HEK293 (cell line): ENCODE measurements around the gene PEPD.

Experiments
- GFI1B ChIP-seq: fragments of 450-650 bp; formaldehyde crosslinking; IDR thresholded peaks from 2 replicates; pipeline ENCODE4 v1.5.1; 2016; ENCODE audit warnings: missing biosample characterization, missing genetic modification characterization
- GLIS2 ChIP-seq: fragments of 450-650 bp; formaldehyde crosslinking; IDR thresholded peaks from 2 replicates; pipeline ENCODE4 v1.5.1; 2016; ENCODE audit warnings: missing biosample characterization, missing genetic modification characterization
- OSR2 ChIP-seq: fragments of 450-650 bp; formaldehyde crosslinking; IDR thresholded peaks from 2 replicates; pipeline ENCODE4 v1.5.1; 2016; ENCODE audit warnings: missing biosample characterization, missing genetic modification characterization
- PATZ1 ChIP-seq: fragments of 450-650 bp; formaldehyde crosslinking; IDR thresholded peaks from 2 replicates; pipeline ENCODE4 v1.5.1; 2016; ENCODE audit warnings: missing biosample characterization, missing genetic modification characterization
- PRDM6 ChIP-seq: fragments of 450-650 bp; formaldehyde crosslinking; IDR thresholded peaks from 2 replicates; pipeline ENCODE4 v1.5.1; 2017; ENCODE audit warnings: missing biosample characterization, missing genetic modification characterization
- ZBTB8A ChIP-seq: fragments of 450-650 bp; formaldehyde crosslinking; IDR thresholded peaks from 2 replicates; pipeline ENCODE4 v1.5.1; 2016; ENCODE audit warnings: missing biosample characterization, missing genetic modification characterization
- ZIC2 ChIP-seq: fragments of 450-650 bp; formaldehyde crosslinking; IDR thresholded peaks from 2 replicates; pipeline ENCODE4 v1.5.1; 2016; ENCODE audit warnings: missing biosample characterization, missing genetic modification characterization
- ZNF121 ChIP-seq: fragments of 450-650 bp; formaldehyde crosslinking; IDR thresholded peaks from 2 replicates; pipeline ENCODE4 v1.5.1; 2016; ENCODE audit warnings: missing biosample characterization, missing genetic modification characterization
- ZNF146 ChIP-seq: fragments of 450-650 bp; formaldehyde crosslinking; IDR thresholded peaks from 2 replicates; pipeline ENCODE4 v1.5.1; 2016; ENCODE audit warnings: missing biosample characterization, missing genetic modification characterization
- ZNF174 ChIP-seq: fragments of 450-650 bp; formaldehyde crosslinking; IDR thresholded peaks from 2 replicates; pipeline ENCODE4 v1.5.0; 2017; ENCODE audit warnings: missing biosample characterization, mild to moderate bottlenecking, missing genetic modification characterization
- ZNF202 ChIP-seq: fragments of 450-650 bp; formaldehyde crosslinking; IDR thresholded peaks from 2 replicates; pipeline ENCODE4 v1.5.1; 2016; ENCODE audit warnings: missing biosample characterization, missing genetic modification characterization, borderline replicate concordance
- ZNF223 ChIP-seq: fragments of 450-650 bp; formaldehyde crosslinking; IDR thresholded peaks from 2 replicates; pipeline ENCODE4 v1.5.1; 2016; ENCODE audit warnings: missing biosample characterization, missing genetic modification characterization
- ZNF239 ChIP-seq: fragments of 450-650 bp; formaldehyde crosslinking; IDR thresholded peaks from 2 replicates; pipeline ENCODE4 v1.5.1; 2016; ENCODE audit warnings: missing biosample characterization, missing genetic modification characterization
- ZNF302 ChIP-seq: fragments of 450-650 bp; formaldehyde crosslinking; IDR thresholded peaks from 2 replicates; pipeline ENCODE4 v1.5.1; 2016; ENCODE audit warnings: missing biosample characterization, missing genetic modification characterization, low read depth
- ZNF324 ChIP-seq: fragments of 450-650 bp; formaldehyde crosslinking; IDR thresholded peaks from 2 replicates; pipeline ENCODE4 v1.5.1; 2016; ENCODE audit warnings: missing biosample characterization, missing genetic modification characterization
- ZNF354C ChIP-seq: fragments of 450-650 bp; formaldehyde crosslinking; IDR thresholded peaks from 2 replicates; pipeline ENCODE4 v1.5.1; 2016; ENCODE audit warnings: missing biosample characterization, missing genetic modification characterization, low read depth, borderline replicate concordance
- ZNF366 ChIP-seq: fragments of 450-650 bp; formaldehyde crosslinking; conservative IDR thresholded peaks from 2 replicates; pipeline ENCODE4 v1.5.1; 2016; ENCODE audit warnings: missing biosample characterization, missing genetic modification characterization
- ZNF433 ChIP-seq: fragments of 450-650 bp; formaldehyde crosslinking; IDR thresholded peaks from 2 replicates; pipeline ENCODE4 v1.5.1; 2016; ENCODE audit warnings: missing biosample characterization, missing genetic modification characterization, low read depth
- ZNF449 ChIP-seq: fragments of 450-650 bp; formaldehyde crosslinking; IDR thresholded peaks from 2 replicates; pipeline ENCODE4 v1.5.1; 2017; ENCODE audit warnings: missing biosample characterization, mild to moderate bottlenecking, missing genetic modification characterization, moderate library complexity
- ZNF510 ChIP-seq: fragments of 450-650 bp; formaldehyde crosslinking; IDR thresholded peaks from 2 replicates; pipeline ENCODE4 v1.5.1; 2018; ENCODE audit warnings: mild to moderate bottlenecking, missing genetic modification characterization, missing biosample characterization; ENCODE audit not compliant: insufficient replicate concordance
- ZNF518A ChIP-seq: fragments of 450-650 bp; formaldehyde crosslinking; conservative IDR thresholded peaks from 2 replicates; pipeline ENCODE4 v1.5.1; 2016; ENCODE audit warnings: low read depth, missing biosample characterization, missing genetic modification characterization
- ZNF558 ChIP-seq: fragments of 450-650 bp; formaldehyde crosslinking; IDR thresholded peaks from 2 replicates; pipeline ENCODE4 v1.5.1; 2016; ENCODE audit warnings: missing biosample characterization, missing genetic modification characterization
- ZNF561 ChIP-seq: fragments of 450-650 bp; IDR thresholded peaks from 2 replicates; pipeline ENCODE4 v1.5.1; 2018; ENCODE audit warnings: missing biosample characterization, missing genetic modification characterization, borderline replicate concordance
- ZNF629 ChIP-seq: fragments of 450-650 bp; formaldehyde crosslinking; IDR thresholded peaks from 2 replicates; pipeline ENCODE4 v1.5.1; 2017; ENCODE audit warnings: missing biosample characterization, missing genetic modification characterization
- ZNF747 ChIP-seq: fragments of 450-650 bp; formaldehyde crosslinking; IDR thresholded peaks from 2 replicates; pipeline ENCODE4 v1.5.1; 2016; ENCODE audit warnings: missing biosample characterization, missing genetic modification characterization
- ZSCAN30 ChIP-seq: fragments of 450-650 bp; IDR thresholded peaks from 2 replicates; pipeline ENCODE4 v1.5.1; 2018; ENCODE audit warnings: missing biosample characterization, mild to moderate bottlenecking, missing genetic modification characterization, moderate library complexity
- TF ChIP-seq, protein P1 (sequence below): fragments of 450-650 bp; formaldehyde crosslinking; IDR thresholded peaks from 2 replicates; pipeline ENCODE4 v1.5.1; 2016; ENCODE audit warnings: missing biosample characterization, missing genetic modification characterization

Gene PEPD

DNA sequence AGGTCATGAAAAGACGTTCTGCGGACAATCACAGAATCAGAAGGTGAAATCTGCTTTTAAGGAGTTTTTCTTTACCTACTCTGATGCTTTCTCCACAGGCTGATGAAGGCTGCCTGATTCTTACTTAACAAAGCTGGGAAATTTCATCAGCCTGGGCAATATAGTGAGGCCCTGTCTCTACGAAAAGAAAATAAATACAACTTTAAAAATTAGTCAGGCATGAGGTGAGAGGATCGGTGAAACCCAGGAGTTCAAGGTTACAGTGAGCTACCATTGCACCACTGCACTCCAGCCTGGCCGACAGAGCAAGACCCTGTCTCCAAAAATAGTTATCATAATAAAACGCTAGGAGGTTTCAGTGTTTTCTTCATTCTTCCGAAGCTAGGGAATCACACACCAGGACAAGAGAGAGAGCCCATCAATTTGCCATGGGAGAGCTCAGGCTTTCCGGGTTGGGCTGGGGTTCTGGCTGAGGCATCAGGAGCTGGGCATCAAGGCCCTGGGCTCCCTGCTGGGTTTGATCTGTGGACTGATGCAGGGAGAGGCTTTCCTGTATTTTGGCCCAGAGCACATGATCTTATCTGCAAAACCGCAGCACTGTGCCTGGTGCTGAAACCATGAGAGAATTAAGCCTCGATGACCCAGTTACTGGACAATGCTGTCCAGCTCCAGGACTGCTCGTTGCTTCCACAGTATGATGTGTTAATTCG lies 173.1 kb downstream of the PEPD start (continued):
- TF ChIP-seq ZNF518A: 0 out of 2 replicates have a peak, but pooled peaks have one; percentile 28
- no peak for TF ChIP-seq ZNF302 (tag by site-specific recombination)
- peak; percentile 76 for TF ChIP-seq ZNF366 (tag by site-specific recombination)
- no peak for TF ChIP-seq OSR2
- TF ChIP-seq ZNF558 (tag by site-specific recombination): peak; percentile 53; the same call in 1 of the 2 replicates
- no peak for TF ChIP-seq ZNF510 (tag by site-specific recombination)
- no peak for TF ChIP-seq ZNF354C (tag by site-specific recombination)
- peak; percentile 5; the same call in 1 of the 2 replicates for TF ChIP-seq ZNF433 (tag by site-specific recombination)
- 0 out of 2 replicates have a peak, but pooled peaks have one; percentile 24 for TF ChIP-seq ZNF561 (tag by site-specific recombination)
- peak; percentile 46; the same call in 1 of the 2 replicates for TF ChIP-seq PRDM6 (tag by site-specific recombination)
- TF ChIP-seq ZNF223 (tag by site-specific recombination): 0 out of 2 replicates have a peak, but pooled peaks have one; percentile 62
- TF ChIP-seq ZNF202 (tag by site-specific recombination): no peak
- TF ChIP-seq ZNF629 (tag by site-specific recombination): no peak
- TF ChIP-seq, protein P1, sequence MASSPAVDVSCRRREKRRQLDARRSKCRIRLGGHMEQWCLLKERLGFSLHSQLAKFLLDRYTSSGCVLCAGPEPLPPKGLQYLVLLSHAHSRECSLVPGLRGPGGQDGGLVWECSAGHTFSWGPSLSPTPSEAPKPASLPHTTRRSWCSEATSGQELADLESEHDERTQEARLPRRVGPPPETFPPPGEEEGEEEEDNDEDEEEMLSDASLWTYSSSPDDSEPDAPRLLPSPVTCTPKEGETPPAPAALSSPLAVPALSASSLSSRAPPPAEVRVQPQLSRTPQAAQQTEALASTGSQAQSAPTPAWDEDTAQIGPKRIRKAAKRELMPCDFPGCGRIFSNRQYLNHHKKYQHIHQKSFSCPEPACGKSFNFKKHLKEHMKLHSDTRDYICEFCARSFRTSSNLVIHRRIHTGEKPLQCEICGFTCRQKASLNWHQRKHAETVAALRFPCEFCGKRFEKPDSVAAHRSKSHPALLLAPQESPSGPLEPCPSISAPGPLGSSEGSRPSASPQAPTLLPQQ: peak; percentile 67; the same call in 1 of the 2 replicates
- TF ChIP-seq ZNF324 (tag by site-specific recombination): 0 out of 2 replicates have a peak, but pooled peaks have one; percentile 35
- TF ChIP-seq ZNF449 (tag by site-specific recombination): peak; percentile 97
- TF ChIP-seq ZNF121 (tag by site-specific recombination): peak; percentile 49; the same call in 1 of the 2 replicates
- peak; percentile 27; the same call in 1 of the 2 replicates for TF ChIP-seq ZSCAN30 (tag by site-specific recombination)
- peak; percentile 85; the same call in 1 of the 2 replicates for TF ChIP-seq ZNF174 (tag by site-specific recombination)
- no peak for TF ChIP-seq ZNF747 (tag by site-specific recombination)
- TF ChIP-seq ZBTB8A (tag by site-specific recombination): peak; percentile 53
- peak; percentile 84 for TF ChIP-seq ZIC2
- no peak for TF ChIP-seq GLIS2
- no peak for TF ChIP-seq GFI1B (tag by site-specific recombination)
- TF ChIP-seq ZNF239: no peak
- peak; percentile 47; the same call in 1 of the 2 replicates for TF ChIP-seq PATZ1 (tag by site-specific recombination)
- no peak for TF ChIP-seq ZNF146 (tag by site-specific recombination)
